Epidermal melanocyte (primary cell): ENCODE measurements around the gene ZBTB4.

Experiments used
- DNase-seq: peaks from one replicate; pipeline ENCODE4 v3.0.0; 2011; ENCODE audit warnings: low spot score; ENCODE audit not compliant: insufficient read length

Gene ZBTB4

DNA sequence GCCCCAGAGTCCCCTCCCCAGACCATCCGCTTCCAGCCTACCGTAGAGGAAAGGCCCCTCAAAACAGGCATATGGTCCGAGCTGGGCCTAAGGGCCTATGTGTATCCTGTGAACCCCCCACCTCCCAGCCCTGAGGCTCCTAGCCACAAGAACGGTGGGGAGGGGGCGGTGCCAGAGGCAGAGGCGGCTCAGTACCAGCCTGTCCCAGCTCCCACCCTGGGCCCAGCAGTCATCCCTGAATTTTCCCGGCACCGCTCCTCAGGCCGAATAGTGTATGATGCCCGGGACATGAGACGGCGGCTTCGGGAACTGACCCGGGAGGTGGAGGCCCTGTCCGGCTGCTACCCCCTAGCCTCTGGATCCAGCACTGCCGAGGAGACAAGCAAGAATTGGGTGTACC lies 58.2 kb downstream of the ZBTB4 start:
- no peak for DNase-seq

DNA sequence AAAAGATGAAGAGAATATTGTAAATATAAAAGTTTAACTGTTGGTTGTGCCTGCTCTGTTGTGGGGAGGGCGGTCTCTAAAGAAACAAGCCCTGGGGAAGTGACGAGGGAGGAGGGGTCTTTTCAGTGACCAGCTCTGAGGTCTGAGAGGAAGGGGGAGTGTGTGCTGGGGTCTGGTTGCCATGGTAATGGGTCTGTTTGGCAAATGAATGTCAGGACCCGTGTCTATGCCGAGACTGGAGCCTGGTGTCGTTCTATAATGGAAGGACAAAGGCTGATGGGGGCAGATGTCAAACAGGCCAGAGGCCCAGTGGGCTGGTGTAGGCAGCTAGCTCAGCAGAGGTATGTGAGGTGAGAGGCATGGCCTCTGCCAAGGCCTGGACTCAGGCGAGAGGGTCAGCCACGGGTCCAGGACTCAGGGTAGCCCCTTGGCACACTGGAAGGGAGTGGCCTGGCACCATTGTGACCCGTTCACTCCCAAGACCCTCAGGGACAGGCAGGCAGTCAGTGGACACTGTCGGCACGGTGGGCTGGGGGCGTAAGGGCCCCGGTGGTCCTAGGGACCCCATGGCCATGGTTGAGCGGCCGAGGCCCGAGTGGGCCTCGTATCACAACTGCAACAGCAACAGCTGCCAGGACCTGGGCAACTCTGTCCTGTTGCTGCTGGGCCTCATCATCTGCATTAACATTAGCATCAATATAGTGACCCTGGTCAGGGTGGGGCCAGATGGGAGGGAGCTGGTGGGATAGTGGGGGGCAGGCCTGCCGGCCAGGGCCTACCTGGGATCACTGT lies 59.4 kb downstream of the ZBTB4 start, which contains the start of gene SPEM1:
Gene SPEM1, plus strand, starts transcription at position 506 of the 792 bp plus-strand sequence. Its CDS starts 61 bp downstream, at position 567.
- DNase-seq = no peak

DNA sequence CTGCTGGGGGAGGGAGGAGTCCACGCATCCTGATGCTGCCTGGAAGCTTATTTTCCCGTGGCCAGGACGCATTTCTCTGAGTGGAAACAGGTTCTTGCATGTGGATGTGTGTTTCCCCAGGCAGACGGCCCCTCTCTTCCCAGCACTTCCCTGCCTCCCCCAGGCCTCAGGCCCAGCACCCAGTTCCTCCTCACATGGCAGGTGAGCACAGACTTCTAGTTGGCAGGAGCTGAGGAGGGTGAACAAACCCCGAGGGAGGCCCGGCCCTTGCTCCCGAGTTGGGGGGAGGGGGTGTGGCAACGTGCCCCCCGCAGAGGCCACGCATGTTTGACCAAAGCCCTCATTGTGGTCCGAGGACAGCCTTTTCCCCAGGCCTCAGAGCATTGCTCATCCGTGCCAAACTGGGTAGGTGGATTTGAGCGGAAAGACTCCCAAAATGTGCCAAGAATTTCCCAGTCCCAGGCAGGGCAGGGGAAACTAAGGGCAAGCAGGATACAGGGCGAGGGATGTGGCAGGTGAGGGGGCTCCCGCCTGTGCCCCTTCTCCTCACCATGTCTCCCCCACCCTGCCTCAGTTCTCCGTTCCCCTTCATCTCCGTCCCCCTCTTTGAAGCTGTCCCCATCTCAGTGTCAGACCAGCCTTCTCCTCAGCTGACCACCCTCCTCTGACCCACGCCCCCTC lies 60.8 kb downstream of the ZBTB4 start:
- DNase-seq = no peak

DNA sequence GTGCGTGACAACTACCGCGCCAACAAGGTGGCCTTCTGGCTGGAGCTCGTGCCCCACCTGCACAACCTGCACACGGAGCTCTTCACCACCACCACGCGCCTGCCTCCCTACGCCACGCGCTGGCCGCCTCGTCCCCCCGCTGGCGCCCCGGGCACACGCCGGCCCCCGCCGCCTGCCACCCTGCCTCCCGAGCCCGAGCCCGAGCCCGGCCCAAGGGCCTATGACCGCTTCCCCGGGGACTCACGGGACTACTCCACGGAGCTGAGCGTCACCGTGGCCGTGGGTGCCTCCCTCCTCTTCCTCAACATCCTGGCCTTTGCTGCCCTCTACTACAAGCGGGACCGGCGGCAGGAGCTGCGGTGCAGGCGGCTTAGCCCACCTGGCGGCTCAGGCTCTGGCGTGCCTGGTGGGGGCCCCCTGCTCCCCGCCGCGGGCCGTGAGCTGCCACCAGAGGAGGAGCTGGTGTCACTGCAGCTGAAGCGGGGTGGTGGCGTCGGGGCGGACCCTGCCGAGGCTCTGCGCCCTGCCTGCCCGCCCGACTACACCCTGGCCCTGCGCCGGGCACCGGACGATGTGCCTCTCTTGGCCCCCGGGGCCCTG lies 62.3 kb downstream of the ZBTB4 start:
- DNase-seq = no peak

DNA sequence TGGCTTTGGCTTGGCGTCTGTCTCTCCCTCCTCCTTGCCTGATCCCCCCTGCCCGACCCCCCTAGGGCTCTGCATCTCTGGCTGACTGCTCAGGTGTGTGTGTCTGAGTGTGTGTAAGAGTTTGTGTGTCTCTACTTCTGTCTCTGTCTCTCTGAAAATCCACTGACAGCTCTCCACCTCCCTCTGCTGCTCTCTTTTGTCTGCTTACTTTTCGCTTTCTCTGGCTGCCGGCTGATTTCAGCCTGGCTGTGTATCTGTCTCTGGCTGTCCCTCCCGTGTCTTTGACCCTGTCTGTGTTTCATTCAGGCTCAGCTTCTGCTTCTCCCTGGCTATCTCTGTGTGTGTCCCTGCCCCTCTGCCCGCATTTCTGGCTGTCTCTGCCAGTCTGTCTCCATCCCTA lies 63.1 kb downstream of the ZBTB4 start:
- DNase-seq = no peak

DNA sequence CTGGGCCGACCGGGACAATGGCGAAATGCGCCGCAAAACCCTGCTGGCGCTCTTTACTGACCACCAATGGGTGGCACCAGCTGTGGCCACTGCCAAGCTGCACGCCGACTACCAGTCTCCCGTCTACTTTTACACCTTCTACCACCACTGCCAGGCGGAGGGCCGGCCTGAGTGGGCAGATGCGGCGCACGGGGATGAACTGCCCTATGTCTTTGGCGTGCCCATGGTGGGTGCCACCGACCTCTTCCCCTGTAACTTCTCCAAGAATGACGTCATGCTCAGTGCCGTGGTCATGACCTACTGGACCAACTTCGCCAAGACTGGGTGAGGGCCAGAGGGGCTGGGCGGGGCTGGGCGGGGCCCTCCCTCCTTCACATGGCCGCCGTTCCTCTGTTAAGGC lies 63.6 kb downstream of the ZBTB4 start:
- DNase-seq = no peak

DNA sequence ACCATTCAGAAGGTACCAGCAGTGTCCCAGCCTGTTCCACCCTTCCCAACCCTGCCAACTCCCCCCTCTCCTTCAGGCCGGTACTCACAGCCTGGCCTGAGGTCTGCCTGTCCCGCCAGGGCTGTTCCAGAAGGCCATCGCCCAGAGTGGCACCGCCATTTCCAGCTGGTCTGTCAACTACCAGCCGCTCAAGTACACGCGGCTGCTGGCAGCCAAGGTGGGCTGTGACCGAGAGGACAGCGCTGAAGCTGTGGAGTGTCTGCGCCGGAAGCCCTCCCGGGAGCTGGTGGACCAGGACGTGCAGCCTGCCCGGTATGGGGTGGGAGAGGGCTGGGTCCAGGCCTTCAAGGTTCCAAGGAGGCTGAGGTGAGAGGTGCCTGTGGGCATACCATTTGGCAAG lies 64.6 kb downstream of the ZBTB4 start:
- no peak for DNase-seq

DNA sequence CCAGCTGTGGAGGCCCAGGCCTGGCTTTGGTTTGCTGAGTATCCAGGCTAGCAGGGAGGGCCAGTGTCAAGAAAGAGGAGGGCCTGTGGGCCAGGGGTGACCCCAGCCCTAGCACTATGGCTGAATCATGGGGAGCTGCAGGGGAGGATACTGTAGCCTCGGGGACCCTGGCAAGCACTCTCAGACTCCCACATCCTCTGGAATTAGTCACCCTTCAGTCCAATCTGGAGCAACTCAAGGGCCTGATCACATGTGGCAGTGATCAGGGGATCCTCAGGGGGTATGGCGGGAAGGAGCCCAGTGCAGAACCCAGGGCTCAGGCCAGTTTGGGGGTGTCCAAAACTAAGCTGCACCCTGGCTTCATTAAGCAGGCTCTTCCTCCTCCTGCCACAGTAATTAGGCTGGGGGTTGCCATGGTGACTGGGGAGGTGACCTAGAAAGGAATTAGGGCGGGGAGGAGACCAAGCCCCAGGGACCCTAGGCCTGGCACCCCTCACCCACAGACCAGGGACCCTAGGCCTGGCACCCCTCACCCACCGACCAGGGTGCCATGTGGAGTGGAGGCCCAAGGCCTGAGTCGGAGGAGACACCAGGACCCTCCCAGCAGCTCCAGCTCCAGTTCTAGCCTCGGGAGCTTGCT lies 66.0 kb downstream of the ZBTB4 start:
- no peak for DNase-seq

DNA sequence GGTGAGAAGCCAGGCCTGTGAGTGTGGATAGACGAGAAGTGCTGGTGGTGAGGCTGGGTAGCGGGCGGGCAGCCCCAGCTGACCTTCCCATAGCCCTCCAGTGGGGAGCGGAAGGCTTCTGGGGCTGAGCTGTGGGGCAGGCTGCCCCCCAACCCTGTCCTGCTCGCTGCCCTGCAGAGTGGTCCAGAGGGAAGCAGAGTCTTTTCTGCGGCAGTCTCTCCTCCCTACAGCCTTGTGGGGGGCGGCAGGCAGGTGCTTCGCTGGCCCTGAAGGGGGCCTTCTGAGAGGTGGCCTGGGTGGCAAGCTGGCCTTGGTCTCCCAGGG lies 68.0 kb downstream of the ZBTB4 start:
- no peak for DNase-seq

DNA sequence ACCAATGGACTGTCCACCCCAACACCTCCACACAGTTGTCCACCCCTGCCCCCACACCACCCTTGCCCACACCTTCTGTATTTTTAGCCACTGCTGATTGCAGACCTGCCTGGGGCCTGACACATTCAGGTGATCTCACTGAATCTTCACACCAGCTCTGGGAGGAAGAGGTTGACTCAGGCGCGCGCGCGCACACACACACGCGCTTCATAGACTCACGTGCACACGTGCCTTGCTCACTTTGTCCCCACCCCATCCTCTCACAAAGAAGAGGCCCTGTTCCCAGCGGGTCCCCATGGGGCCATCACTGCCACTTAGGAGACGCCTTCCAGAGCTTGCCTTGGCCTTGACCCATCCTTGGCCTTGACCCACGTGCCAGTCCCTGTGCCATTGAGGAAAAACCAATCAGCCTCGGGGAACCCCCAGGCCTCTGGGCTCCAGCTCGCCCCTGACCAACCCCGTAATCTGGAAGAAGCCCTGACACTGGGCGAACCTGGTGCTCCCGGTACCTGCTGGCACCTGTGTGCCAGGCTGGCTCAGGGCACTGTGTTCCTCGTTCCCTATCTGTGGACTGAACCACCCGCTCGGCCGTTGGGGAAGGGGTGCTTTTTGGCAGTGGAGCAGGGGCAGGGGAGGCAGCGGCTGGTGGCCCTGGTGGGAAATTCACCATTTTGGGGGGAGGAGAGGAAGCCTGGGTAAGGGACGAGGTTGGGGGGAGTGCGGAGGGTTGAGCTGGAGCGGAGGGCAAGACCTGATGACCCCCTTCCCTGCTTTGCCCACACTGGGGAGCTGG lies 68.6 kb downstream of the ZBTB4 start:
- DNase-seq = no peak

DNA sequence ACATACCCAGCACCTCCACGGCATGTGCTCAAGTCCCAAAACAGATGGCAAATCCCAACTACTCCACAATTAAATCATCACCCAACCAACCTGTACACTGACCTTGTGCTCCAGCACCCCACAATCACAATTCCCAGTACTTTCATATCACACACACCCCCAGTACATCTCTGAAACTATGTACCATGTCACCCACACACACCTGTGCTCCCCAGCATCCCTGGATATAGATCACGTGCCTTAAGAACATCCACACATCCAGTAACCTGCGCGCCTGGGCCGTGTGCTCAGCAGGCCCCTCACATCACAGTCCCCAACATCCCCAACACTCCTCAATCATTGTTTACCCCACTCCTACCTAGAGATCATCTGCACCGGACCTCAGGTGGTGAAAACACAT lies 69.7 kb downstream of the ZBTB4 start:
- DNase-seq = no peak
